Mucosa of descending colon (tissue), 3 donors: ENCODE data around the gene TEX29. TPM values are rescaled to one million over a fixed set of nuclear protein-coding genes. Genes with fewer than 3 reads are reported as not detected.

Experiments
- ATAC-seq: fragments of 200-7000 bp; cut with Tn5 transposase; one replicate; pipeline ENCODE4 v1.9.1; 2020; ENCODE audit warnings: mild to moderate bottlenecking, moderate library complexity
- DNase-seq, 3 donors: peaks; one replicate each; pipeline ENCODE4 v3.0.0-alpha.2; 2020
- H3K36me3 ChIP-seq: fragments of 200-600 bp; one replicate; pipeline ENCODE4 v1.8.0; 2021; ENCODE audit warnings: low read depth, mild to moderate bottlenecking
- H3K4me1 ChIP-seq: fragments of 200-600 bp; one replicate; pipeline ENCODE4 v1.8.0; 2021; ENCODE audit warnings: low read depth, mild to moderate bottlenecking
- H3K4me3 ChIP-seq: fragments of 200-600 bp; one replicate; pipeline ENCODE4 v1.8.0; 2021; ENCODE audit warnings: mild to moderate bottlenecking
- H3K9me3 ChIP-seq: fragments of 200-600 bp; one replicate; pipeline ENCODE4 v1.8.0; 2021; ENCODE audit warnings: mild to moderate bottlenecking
- CTCF ChIP-seq: fragments of 200-600 bp; IDR thresholded peaks from one replicate; pipeline ENCODE4 v1.8.0; 2022; ENCODE audit warnings: antibody characterized with exemption, mild to moderate bottlenecking
- intact Hi-C, 2 donors: fragments of 100-400 bp; cut with DNase I in 1 of 2; cut with micrococcal nuclease in 1 of 2; formaldehyde crosslinking; loops; one replicate each; pipeline versions ENCODE4 v1.11.0 to v1.11.1; 2022; cut with DNase I, micrococcal nuclease
- total RNA-seq, 3 donors: library from RNA; stranded (reverse); fragmentation: NEBNext Ultra II Directional in 2 of 3; extraction: Animal tissue kit (Norgen Biotek cat#: 25700) in 2 of 3; gene quantifications; one replicate each; pipeline versions ENCODE4 v1.2.1 to v1.2.4, GENCODE V29; 2021 to 2023
- donor health status: DM: no; HTN: no; CAD: no; lungs with moderate emphysema.
- donor health status: DM: no; HTN: no; CAD: no.
- donor health status: DM: no; HTN: yes; CAD: no.

TEX29 gene
- total RNA-seq, 3 donors from 2014 or later, result 0.55 to 0.63 TPM; not detected in 1

- Histone ChIP-seq H3K4me1 (no peaks in the 10 kb centered on the region), H3K9me3 (no peaks in the 10 kb centered on the region), H3K4me3 (no peak overlapping the region), H3K36me3 (no peaks in the 10 kb centered on the region)
- no peak for DNase-seq
- TF ChIP-seq CTCF, result no peak
- intact Hi-C loops, result no loop called here
- ATAC-seq, result no peak
Observed at GRCh38 chr13:111292710-111293485, 27.5 kb upstream of the TEX29 start.

- intact Hi-C loops, result no loop called here
Observed at GRCh38 chr13:111295886-111296285, 24.6 kb upstream of the TEX29 start.

GRCh38 chr13:111296417-111296816 is 24.0 kb upstream of the TEX29 start:
- Histone ChIP-seq H3K4me1 (no peaks in the 10 kb centered on the region), H3K36me3 (no peaks in the 10 kb centered on the region), H3K9me3 (no peaks in the 10 kb centered on the region), H3K4me3 (no peak overlapping the region)
- TF ChIP-seq CTCF, result no peak
- DNase-seq, result no peak
- intact Hi-C loops, result no loop called here
- no peak for ATAC-seq

More at GRCh38 chr13:111295886-111296285, 24.6 kb upstream of the TEX29 start:
- Histone ChIP-seq H3K36me3 (no peaks in the 10 kb centered on the region), H3K9me3 (no peaks in the 10 kb centered on the region), H3K4me3 (no peak overlapping the region), H3K4me1 (no peaks in the 10 kb centered on the region)
- DNase-seq (no peak), ATAC-seq (no peak)
- TF ChIP-seq CTCF, result no peak

GRCh38 chr13:111298214-111298975 is 22.0 kb upstream of the TEX29 start:
- Histone ChIP-seq H3K4me3 (no peak overlapping the region), H3K36me3 (peaks cover 2% of the 10 kb centered on the region), H3K9me3 (no peaks in the 10 kb centered on the region), H3K4me1 (no peaks in the 10 kb centered on the region)
- no peak for ATAC-seq
- no peak for TF ChIP-seq CTCF
- intact Hi-C loops, result no loop called here
- no peak for DNase-seq

- no peaks in the 10 kb centered on the region for H3K4me1 ChIP-seq
- no peak overlapping the region for H3K4me3 ChIP-seq
- intact Hi-C loops, result no loop called here
- H3K36me3 ChIP-seq, result peaks cover 17% of the 10 kb centered on the region
- ATAC-seq, result no peak
- no peak for DNase-seq
- no peak for TF ChIP-seq CTCF
- no peaks in the 10 kb centered on the region for H3K9me3 ChIP-seq
Observed at GRCh38 chr13:111302045-111302726, 18.3 kb upstream of the TEX29 start.
